ENCODE measurements around the gene MAP7D2.

DNA sequence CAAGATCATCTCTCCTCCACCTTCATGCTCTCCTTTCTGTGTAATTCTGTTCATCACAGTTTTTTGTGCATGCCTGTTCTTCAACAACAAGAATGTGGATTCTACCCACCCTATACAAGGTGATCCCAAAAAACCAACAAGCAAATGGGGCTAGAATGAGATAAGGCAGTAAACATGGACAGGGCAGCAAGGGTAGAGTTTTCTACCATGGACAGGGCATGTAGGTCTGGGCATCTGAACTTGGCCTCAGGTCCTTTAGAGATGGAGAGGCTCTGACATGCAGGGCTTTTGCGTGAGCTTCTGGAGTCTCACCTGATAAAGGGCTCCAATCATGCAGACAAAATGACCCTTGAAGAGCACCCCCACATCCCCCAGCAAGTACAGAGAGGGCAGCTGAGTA, 36.4 kb downstream of the MAP7D2 start:
- TF ChIP-seq CTCF (IDR thresholded peaks at IDR 0.05) (no peak), POLR2A (IDR thresholded peaks at IDR 0.05; ENCODE audit: low read depth) (no peak), EP300 (IDR thresholded peaks at IDR 0.05) (no peak)

All from esophagus muscularis mucosa (tissue), 4 donors.